Activated CD8-positive, alpha-beta T cell treated with anti-CD3 and anti-CD28 coated beads for 36 hours (primary cell): ENCODE measurements around the gene GLP1R. TPM values are rescaled to one million over a fixed set of nuclear protein-coding genes. Genes with fewer than 3 reads are reported as not detected.

ENCODE experiments used
- ATAC-seq: fragments of 200-7000 bp; cut with Tn5 transposase; one replicate; pipeline ENCODE4 v1.10.0; 2021; ENCODE audit warnings: mild to moderate bottlenecking, moderate library complexity
- CTCF ChIA-PET: fragments of 350-600 bp; sonication (Branson Sonifier 250); formaldehyde crosslinking; loops from one replicate; lab custom pipeline; 2021; ENCODE audit warnings: antibody characterized with exemption; lab: Charles Lee
- POLR2A ChIA-PET: fragments of 350-600 bp; sonication (Branson Sonifier 250); formaldehyde crosslinking; loops from one replicate; lab custom pipeline; 2021; ENCODE audit warnings: antibody characterized with exemption; lab: Charles Lee
- DNase-seq: peaks from one replicate; pipeline ENCODE4 v3.0.0-alpha.2; 2020
- H3K27ac Mint-ChIP-seq: one replicate; pipeline ENCODE4 v1.8.0; 2021; ENCODE audit warnings: mild to moderate bottlenecking, mixed read lengths
- H3K27me3 Mint-ChIP-seq: one replicate; pipeline ENCODE4 v1.8.0; 2021; ENCODE audit warnings: mixed read lengths
- H3K36me3 Mint-ChIP-seq: one replicate; pipeline ENCODE4 v1.8.0; 2021; ENCODE audit warnings: low read depth, mixed read lengths
- H3K4me1 Mint-ChIP-seq: one replicate; pipeline ENCODE4 v1.8.0; 2021; ENCODE audit warnings: low read depth, mixed read lengths
- H3K4me3 Mint-ChIP-seq: one replicate; pipeline ENCODE4 v1.8.0; 2021; ENCODE audit warnings: mild to moderate bottlenecking, moderate library complexity, mixed read lengths
- H3K9me3 Mint-ChIP-seq: one replicate; pipeline ENCODE4 v1.8.0; 2021; ENCODE audit warnings: mixed read lengths
- CTCF ChIP-seq: fragments of 200-600 bp; IDR thresholded peaks from one replicate; pipeline ENCODE4 v1.8.0; 2022; ENCODE audit warnings: antibody characterized with exemption, mild to moderate bottlenecking
- intact Hi-C: fragments of 100-400 bp; cut with micrococcal nuclease; formaldehyde crosslinking; loops from one replicate; pipeline ENCODE4 v1.10.0; 2022
- total RNA-seq, 2 experiments: library from RNA; stranded (reverse); gene quantifications; one replicate each; pipeline ENCODE4 v1.2.3, GENCODE V29; 2021

Gene GLP1R
- total RNA-seq, 2 experiments from 2014 or later, result 0.81 to 1.1 TPM

GRCh38 chr6:39007575-39007974 lies 41.0 kb upstream of the GLP1R start:
- TF ChIP-seq CTCF, result no peak
- ChIA-PET POLR2A (no interaction called here), CTCF (interaction anchor here (0.7 to 1.4 kb wide), 3 partner anchors 10 to 302 kb away, joined by 3 read pairs; no protein-coding TSS in a partner anchor)
- Mint-ChIP-seq H3K36me3 (no peaks in the 10 kb centered on the region), H3K27me3 (peaks cover 41% of the 10 kb centered on the region), H3K9me3 (no peaks in the 10 kb centered on the region), H3K4me1 (no peaks in the 10 kb centered on the region), H3K27ac (no peak overlapping the region), H3K4me3 (no peak overlapping the region)
- ATAC-seq, result no peak
- no peak for DNase-seq
- intact Hi-C loops, result no loop called here

GRCh38 chr6:39008737-39009136 lies 39.8 kb upstream of the GLP1R start:
- CTCF ChIA-PET, result interaction anchor here (1.0 to 1.5 kb wide), 3 partner anchors 9 to 136 kb away, joined by 3 to 4 read pairs (median 3); no protein-coding TSS in a partner anchor
- Mint-ChIP-seq H3K36me3 (no peaks in the 10 kb centered on the region), H3K27ac (no peak overlapping the region), H3K27me3 (peaks cover 44% of the 10 kb centered on the region), H3K9me3 (no peaks in the 10 kb centered on the region), H3K4me3 (no peak overlapping the region), H3K4me1 (no peaks in the 10 kb centered on the region)
- POLR2A ChIA-PET, result no interaction called here
- TF ChIP-seq CTCF, result no peak
- intact Hi-C loops, result no loop called here
- DNase-seq, result no peak
- no peak for ATAC-seq

GRCh38 chr6:39009476-39009875 lies 39.1 kb upstream of the GLP1R start:
- no peak for TF ChIP-seq CTCF
- Mint-ChIP-seq H3K27me3 (peaks cover 43% of the 10 kb centered on the region), H3K4me1 (no peaks in the 10 kb centered on the region), H3K9me3 (no peaks in the 10 kb centered on the region), H3K36me3 (no peaks in the 10 kb centered on the region), H3K27ac (no peak overlapping the region), H3K4me3 (no peak overlapping the region)
- no peak for DNase-seq
- ATAC-seq, result no peak
- ChIA-PET POLR2A (interaction anchor here (0.6 kb wide), 1 partner anchor 58 kb away, joined by 3 read pairs; no protein-coding TSS in a partner anchor), CTCF (interaction anchor here (1.0 to 1.5 kb wide), 4 partner anchors 8 to 137 kb away, joined by 3 to 4 read pairs (median 4); no protein-coding TSS in a partner anchor)
- intact Hi-C loops, result no loop called here

- no peak for ATAC-seq
- H3K36me3 Mint-ChIP-seq, result no peaks in the 10 kb centered on the region
- no peaks in the 10 kb centered on the region for H3K9me3 Mint-ChIP-seq
- TF ChIP-seq CTCF, result no peak
- DNase-seq, result no peak
- intact Hi-C loops, result no loop called here
- H3K27me3 Mint-ChIP-seq, result peaks cover 16% of the 10 kb centered on the region
- no peak overlapping the region for H3K27ac Mint-ChIP-seq
- H3K4me1 Mint-ChIP-seq, result no peaks in the 10 kb centered on the region
- H3K4me3 Mint-ChIP-seq, result no peak overlapping the region
- CTCF ChIA-PET, result interaction anchor here (0.9 to 1.3 kb wide), 4 partner anchors 8 to 145 kb away, joined by 3 to 7 read pairs (median 4); no protein-coding TSS in a partner anchor
- POLR2A ChIA-PET, result no interaction called here
Measured at GRCh38 chr6:39016839-39017546, 31.6 kb upstream of the GLP1R start.

- Mint-ChIP-seq H3K36me3 (no peaks in the 10 kb centered on the region), H3K9me3 (no peaks in the 10 kb centered on the region), H3K27me3 (peaks cover 12% of the 10 kb centered on the region), H3K4me1 (no peaks in the 10 kb centered on the region), H3K4me3 (no peak overlapping the region), H3K27ac (no peak overlapping the region)
- POLR2A ChIA-PET, result no interaction called here
- DNase-seq, result no peak
- no peak for TF ChIP-seq CTCF
- CTCF ChIA-PET, result interaction anchor here (0.9 to 1.3 kb wide), 4 partner anchors 8 to 145 kb away, joined by 3 to 7 read pairs (median 4); no protein-coding TSS in a partner anchor
- intact Hi-C loops, result no loop called here
- ATAC-seq, result no peak
Measured at GRCh38 chr6:39017547-39017880, 31.1 kb upstream of the GLP1R start.
